ENCODE measurements around the gene BTNL3. TPM values are rescaled to one million over a fixed set of nuclear protein-coding genes. Genes with fewer than 3 reads are reported as not detected.

BTNL3 gene
- total RNA-seq, 2 experiments from 2014 or later, result not detected

DNA sequence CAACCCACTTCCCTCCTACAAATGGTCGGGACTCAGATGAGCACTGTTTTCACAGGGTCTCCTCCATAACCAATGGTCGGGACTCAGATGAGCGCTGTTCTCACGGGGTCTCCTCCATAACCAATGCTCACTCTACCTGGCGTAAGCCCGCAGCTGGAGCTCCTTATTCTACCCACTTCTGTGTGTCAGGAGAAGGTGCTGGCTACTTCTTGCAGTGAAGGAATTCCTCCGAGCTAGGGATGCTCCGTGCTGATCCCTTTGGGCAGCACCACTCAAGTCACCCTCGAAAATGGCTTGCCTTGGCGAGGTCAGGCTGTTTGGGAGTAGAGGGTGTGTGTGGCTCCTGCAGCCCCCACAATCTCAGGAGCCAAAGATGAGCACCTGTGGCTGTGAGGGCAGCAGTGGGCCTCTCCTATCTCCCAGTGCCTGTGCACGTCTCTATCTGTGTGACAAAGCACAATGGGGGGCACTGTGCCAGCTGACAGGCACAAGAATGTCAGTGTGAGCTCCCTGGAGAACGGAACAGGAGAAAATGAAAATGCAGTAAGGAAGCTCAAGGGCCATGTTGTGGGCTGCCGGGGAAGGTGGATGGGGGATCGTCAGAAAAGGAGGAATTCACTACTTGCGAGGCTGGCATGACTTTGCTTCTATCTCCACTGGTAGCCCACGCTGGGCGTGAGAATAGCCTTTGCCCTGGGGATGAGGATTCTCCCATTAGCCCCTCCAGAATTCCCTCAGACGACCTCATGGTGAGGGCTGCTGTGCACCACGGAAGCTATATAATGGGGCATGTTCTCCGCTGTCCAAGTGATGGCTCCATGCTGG, 47.6 kb downstream of the BTNL3 start:
- Mint-ChIP-seq H3K27me3 (peaks cover 7% of the 10 kb centered on the region), H3K9me3 (ENCODE audit: low read depth) (no peaks in the 10 kb centered on the region), H3K4me3 (no peak overlapping the region), H3K36me3 (no peaks in the 10 kb centered on the region), H3K4me1 (no peaks in the 10 kb centered on the region), H3K27ac (no peak overlapping the region)
- no peak for DNase-seq
- CTCF ChIA-PET, result no interaction called here
- no peak for ATAC-seq

DNA sequence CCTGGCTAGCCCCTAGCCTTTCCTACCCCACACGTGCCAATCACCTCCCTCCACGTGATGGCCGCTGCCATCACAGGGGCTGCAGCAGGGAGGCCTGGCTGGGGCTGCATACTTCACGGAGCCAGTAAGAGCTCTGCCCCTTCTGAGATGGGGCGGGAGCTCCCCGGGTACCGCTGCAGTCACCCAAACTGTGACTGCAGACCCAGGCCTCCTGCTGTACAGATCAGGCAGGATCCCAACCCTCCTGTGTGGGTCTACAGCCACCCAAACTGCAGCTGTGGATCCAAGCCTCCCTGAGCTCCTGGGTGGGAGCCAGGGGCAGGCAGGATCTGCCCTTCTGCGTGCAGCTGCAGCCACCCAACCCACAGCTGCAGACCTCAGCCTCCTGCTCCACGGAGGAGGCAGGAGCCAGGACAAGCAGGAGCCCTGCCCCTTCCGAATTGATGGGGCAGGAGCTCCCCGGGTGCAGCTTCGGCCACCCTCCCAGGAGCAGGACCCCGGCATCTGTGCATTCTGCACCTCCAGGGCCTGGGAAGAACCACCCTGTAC, 48.2 kb downstream of the BTNL3 start:
- Mint-ChIP-seq H3K27me3 (peaks cover 9% of the 10 kb centered on the region), H3K4me1 (no peaks in the 10 kb centered on the region), H3K9me3 (ENCODE audit: low read depth) (no peaks in the 10 kb centered on the region), H3K36me3 (no peaks in the 10 kb centered on the region), H3K27ac (no peak overlapping the region), H3K4me3 (no peak overlapping the region)
- CTCF ChIA-PET, result no interaction called here
- no peak for ATAC-seq
- no peak for DNase-seq

DNA sequence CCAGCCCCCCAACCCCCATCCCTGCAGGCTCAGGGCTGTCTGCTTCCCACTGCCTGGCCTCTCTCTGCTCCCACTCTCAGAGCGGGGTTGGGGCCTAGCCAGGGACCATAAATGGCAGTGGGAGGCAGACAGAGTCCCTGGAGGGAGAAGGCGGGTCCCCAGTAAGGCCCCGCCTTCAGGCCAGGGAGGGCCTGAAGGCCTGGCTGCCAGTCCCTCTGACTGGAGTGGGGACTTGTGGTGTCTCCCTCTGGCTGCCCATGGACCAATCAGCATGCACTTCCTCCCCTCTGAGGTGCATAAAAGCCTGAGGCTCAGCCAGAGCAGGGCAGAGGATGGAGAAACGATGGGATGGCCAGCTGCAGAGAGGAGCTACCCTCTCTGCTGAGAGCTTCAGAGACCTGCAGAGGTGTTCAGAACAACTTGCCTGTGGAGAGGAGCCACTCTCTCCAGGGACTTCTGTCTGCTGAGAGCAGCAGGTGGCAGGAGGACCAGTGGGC, 48.8 kb downstream of the BTNL3 start:
- Mint-ChIP-seq H3K27me3 (peaks cover 14% of the 10 kb centered on the region), H3K4me3 (no peak overlapping the region), H3K27ac (no peak overlapping the region), H3K9me3 (ENCODE audit: low read depth) (no peaks in the 10 kb centered on the region), H3K4me1 (no peaks in the 10 kb centered on the region), H3K36me3 (no peaks in the 10 kb centered on the region)
- no peak for ATAC-seq
- DNase-seq, result no peak
- CTCF ChIA-PET, result no interaction called here

DNA sequence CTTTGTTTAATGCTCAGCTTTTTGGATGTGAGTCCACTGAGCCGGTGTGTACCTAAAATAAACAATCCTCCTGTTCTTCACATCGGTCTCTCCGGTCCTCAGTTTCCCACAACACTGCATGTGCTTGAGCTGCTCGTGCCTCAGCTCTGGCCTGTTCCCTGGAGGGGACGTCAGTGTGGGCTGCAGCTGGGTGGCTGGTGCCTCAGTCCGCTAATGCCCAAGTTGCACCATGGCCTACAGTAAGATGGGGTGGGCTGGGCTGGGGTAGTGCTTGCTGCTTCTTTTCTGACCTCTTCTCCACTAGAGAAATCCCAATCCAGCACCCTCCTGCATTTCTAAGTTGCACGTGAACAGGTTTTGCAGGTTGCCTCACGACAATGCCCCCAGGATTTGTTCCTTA, 50.8 kb downstream of the BTNL3 start:
- Mint-ChIP-seq H3K9me3 (ENCODE audit: low read depth) (no peaks in the 10 kb centered on the region), H3K27me3 (peaks cover 20% of the 10 kb centered on the region), H3K36me3 (no peaks in the 10 kb centered on the region), H3K4me1 (no peaks in the 10 kb centered on the region), H3K4me3 (no peak overlapping the region), H3K27ac (no peak overlapping the region)
- ATAC-seq (no peak), DNase-seq (no peak)
- CTCF ChIA-PET, result no interaction called here

DNA sequence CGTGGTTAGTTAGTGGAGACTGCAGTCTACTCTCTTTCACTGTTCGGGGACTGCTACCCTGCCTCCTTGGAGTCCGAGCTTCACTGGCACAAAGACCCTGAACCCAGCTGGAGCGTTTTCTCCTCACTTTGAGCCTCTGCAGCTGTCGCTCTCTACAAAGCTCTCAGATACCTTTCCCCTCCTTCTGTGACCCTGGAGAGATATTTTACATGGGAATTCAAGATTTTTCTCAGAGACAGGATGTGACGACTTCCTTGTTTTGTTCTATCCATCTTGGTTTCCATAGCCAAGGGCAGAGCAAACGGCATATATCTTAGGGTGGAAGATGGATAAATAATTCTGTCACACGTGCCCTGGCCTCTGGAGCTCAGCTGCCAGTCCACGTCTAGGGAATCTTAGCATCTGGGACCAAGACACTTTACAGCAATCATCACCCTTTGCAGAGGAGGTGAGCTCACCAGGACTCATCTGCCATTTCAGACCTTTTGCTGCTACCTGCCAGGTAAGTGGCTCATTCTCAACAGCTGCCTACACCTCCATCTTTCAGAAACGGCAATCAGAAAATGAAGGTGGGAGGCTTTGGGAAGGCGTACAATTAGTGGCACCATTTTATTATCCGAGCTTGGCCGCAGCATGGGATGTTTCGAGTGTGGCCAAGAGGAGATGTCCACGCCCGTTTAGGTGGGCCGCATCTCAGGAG, 51.4 kb downstream of the BTNL3 start, which contains the start of gene BTNL9:
Gene BTNL9 (plus strand): TSS at position 336 of the 700 bp plus-strand sequence. CDS start 5,224 bp downstream, outside the sequence.
- ATAC-seq, result no peak
- no peak for DNase-seq
- Mint-ChIP-seq H3K9me3 (ENCODE audit: low read depth) (no peaks in the 10 kb centered on the region), H3K4me1 (no peaks in the 10 kb centered on the region), H3K36me3 (no peaks in the 10 kb centered on the region), H3K4me3 (no peak within 1 kb of the TSS), H3K27ac (no peak within 1 kb of the TSS), H3K27me3 (peaks cover 20% of the 10 kb centered on the region)
- CTCF ChIA-PET, result no interaction called here

DNA sequence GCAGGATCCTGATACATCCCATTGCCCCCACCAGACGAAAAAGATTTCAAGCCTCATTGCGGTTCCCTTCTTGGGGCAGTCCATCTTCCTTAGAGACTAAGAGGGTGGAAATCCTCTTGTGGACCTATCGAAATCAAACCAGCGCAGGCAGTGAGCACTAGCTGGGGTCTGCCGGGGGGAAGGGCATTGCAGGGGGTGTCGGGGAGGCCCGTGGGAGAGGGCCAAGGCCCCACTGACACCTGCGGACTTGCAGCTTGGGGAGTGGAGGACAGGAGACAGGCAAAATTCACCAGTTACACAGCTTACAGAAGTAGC, 51.9 kb downstream of the BTNL3 start:
- ATAC-seq (no peak), DNase-seq (no peak)
- Mint-ChIP-seq H3K27me3 (peaks cover 20% of the 10 kb centered on the region), H3K27ac (no peak overlapping the region), H3K9me3 (ENCODE audit: low read depth) (no peaks in the 10 kb centered on the region), H3K36me3 (no peaks in the 10 kb centered on the region), H3K4me3 (no peak overlapping the region), H3K4me1 (no peaks in the 10 kb centered on the region)
- CTCF ChIA-PET, result no interaction called here

DNA sequence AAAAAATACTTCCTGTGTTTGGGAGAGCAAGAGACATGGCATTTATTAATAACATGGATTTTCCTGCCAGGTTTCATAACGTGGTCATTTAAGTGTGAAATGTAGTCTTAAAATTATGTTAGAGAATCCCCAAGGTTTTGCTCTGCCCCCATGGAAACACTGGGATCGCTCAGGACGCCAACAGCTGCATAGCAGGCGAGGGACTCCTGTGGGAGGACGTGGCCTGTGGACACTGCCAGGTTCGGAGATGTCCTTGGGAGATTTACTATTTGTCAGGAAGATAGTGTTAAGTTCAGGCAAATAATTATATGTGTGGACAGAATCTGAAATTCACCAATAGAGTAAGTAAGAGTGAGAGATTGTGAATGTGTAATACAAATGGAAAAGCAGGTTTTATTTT, 52.4 kb downstream of the BTNL3 start:
- Mint-ChIP-seq H3K9me3 (ENCODE audit: low read depth) (no peaks in the 10 kb centered on the region), H3K4me3 (no peak overlapping the region), H3K4me1 (no peaks in the 10 kb centered on the region), H3K27me3 (peaks cover 20% of the 10 kb centered on the region), H3K27ac (no peak overlapping the region), H3K36me3 (no peaks in the 10 kb centered on the region)
- CTCF ChIA-PET, result no interaction called here
- DNase-seq, result no peak
- ATAC-seq, result no peak

DNA sequence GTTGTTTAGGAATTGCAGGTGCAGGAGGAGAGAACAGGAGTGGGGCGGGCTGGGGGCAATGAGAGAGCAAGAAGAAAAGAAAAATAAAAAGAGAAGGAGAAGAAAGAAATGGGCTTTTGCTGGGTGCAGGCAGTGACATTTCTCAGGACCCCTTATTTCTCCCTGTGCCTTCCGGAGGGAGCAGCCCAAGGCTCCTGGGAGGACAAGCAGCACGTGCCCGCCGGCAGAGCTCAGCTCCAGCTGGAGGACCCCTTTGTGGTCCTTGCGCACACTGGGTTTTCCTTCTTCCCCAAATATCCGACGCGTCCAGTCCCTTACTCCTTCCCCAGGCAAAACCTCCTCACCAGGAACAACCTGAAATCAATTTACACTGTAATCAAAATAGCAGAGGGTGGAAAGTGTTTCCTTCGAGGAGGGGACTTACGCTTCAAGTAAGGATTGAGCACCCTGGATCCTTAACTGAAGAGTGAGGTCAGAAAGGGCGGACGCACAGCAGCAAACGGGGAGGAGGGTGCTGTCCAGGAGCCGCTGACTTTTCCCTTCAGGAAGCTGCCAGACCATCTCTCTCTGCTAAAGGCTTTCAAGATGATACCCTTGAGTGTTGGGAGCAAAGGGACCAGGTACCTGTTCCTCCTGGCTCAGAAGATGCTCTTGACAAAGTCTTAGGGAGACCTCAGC, 53.5 kb downstream of the BTNL3 start:
- ATAC-seq, result no peak
- Mint-ChIP-seq H3K9me3 (ENCODE audit: low read depth) (no peaks in the 10 kb centered on the region), H3K36me3 (no peaks in the 10 kb centered on the region), H3K27me3 (peaks cover 20% of the 10 kb centered on the region), H3K4me3 (no peak overlapping the region), H3K27ac (no peak overlapping the region), H3K4me1 (no peaks in the 10 kb centered on the region)
- CTCF ChIA-PET, result interaction anchor here (1.1 kb wide), 1 partner anchor 37 kb away, joined by 3 read pairs; no protein-coding TSS in a partner anchor
- no peak for DNase-seq

DNA sequence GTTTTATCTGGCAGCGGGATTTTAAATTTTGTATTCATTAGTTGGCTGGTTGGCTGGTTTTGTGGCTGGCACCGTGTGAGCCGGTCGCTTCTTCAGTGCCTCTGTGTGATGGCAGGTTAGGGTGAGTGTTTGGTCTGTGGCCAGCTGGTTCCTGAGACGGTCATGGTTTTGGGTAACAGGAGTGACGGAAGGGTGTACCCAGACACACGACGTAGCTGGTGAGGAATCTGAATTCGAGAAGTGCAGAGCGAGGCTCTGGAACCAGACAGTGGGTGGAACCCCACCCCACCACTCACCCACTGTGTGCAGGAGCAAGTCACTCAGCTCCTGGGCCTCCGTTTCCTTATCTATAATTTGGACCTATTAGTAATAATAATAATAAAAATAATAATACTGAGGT, 54.1 kb downstream of the BTNL3 start:
- Mint-ChIP-seq H3K4me1 (no peaks in the 10 kb centered on the region), H3K9me3 (ENCODE audit: low read depth) (no peaks in the 10 kb centered on the region), H3K4me3 (no peak overlapping the region), H3K36me3 (no peaks in the 10 kb centered on the region), H3K27me3 (peaks cover 23% of the 10 kb centered on the region), H3K27ac (no peak overlapping the region)
- CTCF ChIA-PET, result interaction anchor here (1.1 kb wide), 1 partner anchor 37 kb away, joined by 3 read pairs; no protein-coding TSS in a partner anchor
- no peak for ATAC-seq
- DNase-seq, result no peak

DNA sequence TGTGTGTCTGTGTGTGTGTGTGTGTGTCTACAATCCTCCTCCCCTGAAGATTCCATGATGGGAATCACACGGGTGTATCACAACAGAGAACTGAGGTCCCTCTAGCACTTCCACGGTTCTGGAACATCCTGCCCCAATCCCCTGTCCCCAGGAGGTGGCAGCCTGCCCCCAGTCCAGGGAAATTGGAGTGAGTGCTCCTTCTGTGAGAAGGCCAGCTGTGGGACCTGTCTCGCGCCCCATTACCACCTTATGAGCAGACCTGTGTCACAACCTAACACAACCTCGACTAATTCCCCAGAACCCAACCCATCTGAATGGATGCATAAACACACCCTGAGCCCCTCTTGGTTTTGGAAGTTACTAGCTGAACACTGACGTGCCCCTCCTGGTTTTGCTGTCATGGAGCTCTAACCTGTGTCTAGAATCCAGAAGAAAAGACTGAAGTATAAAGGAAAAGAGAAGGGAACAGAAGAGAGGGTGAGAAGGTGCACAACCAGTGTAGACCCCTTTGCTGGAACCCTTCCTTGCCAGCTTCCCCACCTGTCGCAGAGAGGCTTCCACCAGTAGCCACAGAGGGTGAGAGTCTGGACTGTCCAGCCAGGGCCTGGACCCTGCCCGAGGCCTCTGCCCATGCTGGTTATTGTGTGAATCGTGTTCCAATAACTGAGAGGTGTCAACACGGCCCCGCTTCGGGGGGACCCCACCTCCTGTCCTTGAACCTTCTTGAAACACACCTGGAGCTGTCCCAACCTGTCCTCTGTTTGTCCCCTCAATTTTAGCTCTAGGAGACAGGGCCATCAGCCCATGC, 54.8 kb downstream of the BTNL3 start:
- Mint-ChIP-seq H3K4me3 (no peak overlapping the region), H3K36me3 (no peaks in the 10 kb centered on the region), H3K27ac (no peak overlapping the region), H3K27me3 (peaks cover 28% of the 10 kb centered on the region), H3K4me1 (no peaks in the 10 kb centered on the region), H3K9me3 (ENCODE audit: low read depth) (no peaks in the 10 kb centered on the region)
- ATAC-seq, result no peak
- no peak for DNase-seq
- CTCF ChIA-PET, result interaction anchor here (1.1 kb wide), 1 partner anchor 36 kb away, joined by 3 read pairs; no protein-coding TSS in a partner anchor

DNA sequence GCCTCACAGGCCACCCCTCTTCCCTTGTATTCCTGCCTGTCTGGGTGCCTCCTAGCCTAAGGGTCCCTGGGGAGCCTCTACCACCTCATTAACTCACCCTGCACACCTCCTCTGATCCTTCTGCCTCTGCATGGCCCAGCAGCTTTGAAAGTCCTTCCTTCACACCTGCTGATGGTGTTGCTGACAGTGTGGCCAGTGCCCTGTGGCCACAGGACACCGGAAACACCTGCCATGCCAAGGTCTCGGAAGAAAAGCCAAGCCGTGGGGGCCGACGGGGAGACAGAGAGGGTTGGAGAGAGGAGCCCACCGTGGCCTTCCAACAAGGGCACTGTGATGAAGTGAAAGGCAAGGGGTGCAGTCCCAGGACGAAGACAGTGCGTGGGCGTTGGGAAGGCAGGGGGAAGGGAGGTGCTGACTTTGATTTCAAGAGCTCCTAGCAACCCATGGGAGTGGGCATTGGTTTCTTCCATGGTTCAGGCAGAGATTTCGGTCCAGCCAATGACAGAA, 55.5 kb downstream of the BTNL3 start:
- no peaks in the 10 kb centered on the region for H3K9me3 Mint-ChIP-seq (ENCODE audit: low read depth)
- DNase-seq, result no peak
- CTCF ChIA-PET, result no interaction called here
- peaks cover 28% of the 10 kb centered on the region for H3K27me3 Mint-ChIP-seq
- H3K4me3 Mint-ChIP-seq, result no peak overlapping the region
- no peak overlapping the region for H3K27ac Mint-ChIP-seq
- H3K36me3 Mint-ChIP-seq, result no peaks in the 10 kb centered on the region
- ATAC-seq, result no peak
- H3K4me1 Mint-ChIP-seq, result no peaks in the 10 kb centered on the region

DNA sequence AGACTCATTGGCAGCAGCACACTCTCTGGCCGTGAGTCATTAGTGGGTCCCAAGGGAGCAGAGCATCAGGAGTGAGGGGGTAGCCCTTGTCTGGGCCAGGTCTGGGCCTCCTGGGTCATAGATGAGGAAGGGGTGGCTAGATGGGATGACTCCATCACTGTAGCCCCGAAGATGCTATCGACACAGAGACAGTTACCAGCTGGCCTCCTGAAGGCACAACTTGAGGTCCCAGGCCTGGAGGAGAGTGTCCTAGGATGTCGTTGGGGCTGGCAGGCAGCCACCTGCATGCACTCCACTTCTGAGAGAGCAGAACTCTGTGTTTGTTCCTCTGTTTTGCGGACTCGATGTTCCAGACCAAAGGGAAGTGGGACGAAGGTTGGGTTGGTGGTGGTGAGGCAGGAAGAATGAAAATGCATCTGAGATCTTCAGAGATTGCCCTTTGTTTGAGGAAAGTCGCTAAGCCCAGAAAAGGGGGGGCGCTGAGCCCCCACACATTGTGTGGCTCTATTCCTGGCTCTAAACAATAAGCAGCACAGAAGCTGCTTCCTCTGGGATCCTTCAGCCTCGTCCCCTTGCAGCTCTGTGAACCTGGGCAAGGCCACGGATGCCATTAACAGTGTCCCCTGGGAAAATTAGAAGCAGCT, 56.1 kb downstream of the BTNL3 start:
- H3K9me3 Mint-ChIP-seq (ENCODE audit: low read depth), result no peaks in the 10 kb centered on the region
- peaks cover 32% of the 10 kb centered on the region for H3K27me3 Mint-ChIP-seq
- no peak overlapping the region for H3K4me3 Mint-ChIP-seq
- H3K27ac Mint-ChIP-seq, result no peak overlapping the region
- ATAC-seq (no peak), DNase-seq (no peak)
- no peaks in the 10 kb centered on the region for H3K36me3 Mint-ChIP-seq
- CTCF ChIA-PET, result no interaction called here
- H3K4me1 Mint-ChIP-seq, result no peaks in the 10 kb centered on the region

All from activated CD8-positive, alpha-beta memory T cell treated with anti-CD3 and anti-CD28 coated beads, Interleukin-2, amount 10 ng/mL, durations not matched to agents 7 days and 5 days (primary cell).